Measurements from ENCODE around the gene SERPINE1.
"Not testable (repeated sequence)": the region's sequence is repeated elsewhere in the genome, so short reads cannot be mapped to it uniquely, and the experiment has no call there.

Gene SERPINE1

DNA sequence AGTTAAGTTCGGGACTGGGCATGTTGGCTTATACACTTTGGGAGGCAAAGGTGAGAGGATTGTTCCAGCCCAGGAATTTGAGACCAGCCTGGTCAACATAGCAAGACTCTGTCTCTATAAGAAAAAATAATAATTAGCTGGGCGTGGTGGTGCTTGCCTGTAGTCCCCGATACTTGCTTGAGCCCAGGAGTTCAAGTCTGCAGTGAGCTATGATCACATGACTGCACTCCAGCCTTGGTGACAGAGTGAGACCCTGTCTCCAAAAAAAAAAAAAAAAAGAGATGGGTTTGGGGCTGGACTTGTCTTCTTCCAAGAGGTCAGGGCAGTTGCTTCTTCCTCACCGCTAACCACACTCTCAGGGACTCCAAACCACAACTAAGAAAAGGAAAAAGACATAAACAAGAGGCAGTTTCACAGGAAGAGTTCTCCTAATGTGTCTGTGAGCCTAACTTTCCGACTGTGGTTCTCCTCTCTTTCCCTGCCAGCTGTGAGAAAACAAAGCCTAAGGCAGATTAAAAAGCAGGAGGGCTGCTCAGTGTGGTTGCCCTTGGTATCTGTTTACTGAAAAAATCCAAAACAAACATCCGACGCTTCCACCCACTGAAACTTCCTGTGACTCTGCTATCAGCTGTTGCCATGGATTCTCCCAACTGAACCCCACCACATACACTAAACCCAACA lies 2.4 kb upstream of the SERPINE1 start:
- no peak for DNase-seq (ENCODE audit: low spot score)

DNA sequence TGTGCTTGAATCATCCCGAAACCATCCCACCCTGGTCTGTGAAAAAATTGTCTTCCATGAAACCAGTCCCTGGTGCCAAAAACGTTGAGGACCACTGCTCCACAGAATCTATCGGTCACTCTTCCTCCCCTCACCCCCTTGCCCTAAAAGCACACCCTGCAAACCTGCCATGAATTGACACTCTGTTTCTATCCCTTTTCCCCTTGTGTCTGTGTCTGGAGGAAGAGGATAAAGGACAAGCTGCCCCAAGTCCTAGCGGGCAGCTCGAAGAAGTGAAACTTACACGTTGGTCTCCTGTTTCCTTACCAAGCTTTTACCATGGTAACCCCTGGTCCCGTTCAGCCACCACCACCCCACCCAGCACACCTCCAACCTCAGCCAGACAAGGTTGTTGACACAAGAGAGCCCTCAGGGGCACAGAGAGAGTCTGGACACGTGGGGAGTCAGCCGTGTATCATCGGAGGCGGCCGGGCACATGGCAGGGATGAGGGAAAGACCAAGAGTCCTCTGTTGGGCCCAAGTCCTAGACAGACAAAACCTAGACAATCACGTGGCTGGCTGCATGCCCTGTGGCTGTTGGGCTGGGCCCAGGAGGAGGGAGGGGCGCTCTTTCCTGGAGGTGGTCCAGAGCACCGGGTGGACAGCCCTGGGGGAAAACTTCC lies 784 bp upstream of the SERPINE1 start:
- no peak for DNase-seq (ENCODE audit: low spot score)

DNA sequence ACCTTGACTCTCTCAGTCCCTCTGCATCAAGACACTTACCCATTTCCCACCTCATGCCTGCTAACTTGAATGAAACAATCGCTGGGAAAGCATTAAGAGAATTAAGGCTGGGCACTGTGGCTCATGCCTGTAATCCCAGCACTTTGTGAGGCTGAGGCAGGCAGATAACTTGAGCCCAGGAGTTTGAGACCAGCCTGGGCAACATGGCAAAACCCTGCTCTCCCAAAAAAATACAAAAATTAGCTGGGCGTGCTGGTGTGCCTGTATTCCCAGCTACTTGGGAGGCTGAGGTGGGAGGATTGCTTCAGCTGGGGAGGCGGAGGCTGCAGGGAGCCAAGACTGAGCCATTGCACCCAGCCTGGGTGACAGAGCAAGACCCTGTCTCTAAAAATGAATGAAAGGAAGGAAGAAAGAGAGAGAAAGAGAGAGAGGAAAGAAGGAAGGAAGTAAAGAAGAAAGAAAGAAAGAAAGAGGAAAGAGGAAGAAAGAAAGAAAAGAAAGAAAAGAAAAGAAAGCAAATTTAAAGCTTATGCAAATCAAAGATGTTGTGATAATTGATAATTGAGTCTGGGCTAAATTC lies 646 bp downstream of the SERPINE1 start:
- no peak for DNase-seq (ENCODE audit: low spot score)

DNA sequence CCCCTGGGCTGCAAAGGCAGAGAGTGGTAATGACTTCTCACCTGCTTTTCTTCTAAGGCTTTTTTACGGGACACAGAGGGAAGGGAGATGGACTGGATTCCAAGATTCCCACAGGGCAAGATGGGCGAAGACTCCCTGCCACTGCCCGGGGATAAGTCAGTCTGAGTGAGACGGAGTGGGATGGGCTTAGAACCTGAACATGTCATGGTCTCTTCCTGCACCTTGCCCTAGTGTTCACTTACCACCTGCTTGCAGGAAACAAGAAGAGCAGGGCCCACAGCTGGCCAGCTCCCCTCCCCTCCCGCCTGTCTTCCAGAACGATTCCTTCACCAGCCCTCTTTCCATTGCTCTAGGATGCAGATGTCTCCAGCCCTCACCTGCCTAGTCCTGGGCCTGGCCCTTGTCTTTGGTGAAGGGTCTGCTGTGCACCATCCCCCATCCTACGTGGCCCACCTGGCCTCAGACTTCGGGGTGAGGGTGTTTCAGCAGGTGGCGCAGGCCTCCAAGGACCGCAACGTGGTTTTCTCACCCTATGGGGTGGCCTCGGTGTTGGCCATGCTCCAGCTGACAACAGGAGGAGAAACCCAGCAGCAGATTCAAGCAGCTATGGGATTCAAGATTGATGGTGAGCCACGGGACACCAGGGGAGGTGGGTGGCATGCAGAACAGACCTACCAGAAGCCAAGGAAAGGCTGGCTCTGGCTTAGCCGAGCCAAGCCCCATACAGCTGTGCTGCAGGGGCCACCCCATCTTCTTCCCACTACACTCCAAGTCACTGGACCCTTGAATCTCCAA lies 1.3 kb downstream of the SERPINE1 start:
- no peak for DNase-seq (ENCODE audit: low spot score)

DNA sequence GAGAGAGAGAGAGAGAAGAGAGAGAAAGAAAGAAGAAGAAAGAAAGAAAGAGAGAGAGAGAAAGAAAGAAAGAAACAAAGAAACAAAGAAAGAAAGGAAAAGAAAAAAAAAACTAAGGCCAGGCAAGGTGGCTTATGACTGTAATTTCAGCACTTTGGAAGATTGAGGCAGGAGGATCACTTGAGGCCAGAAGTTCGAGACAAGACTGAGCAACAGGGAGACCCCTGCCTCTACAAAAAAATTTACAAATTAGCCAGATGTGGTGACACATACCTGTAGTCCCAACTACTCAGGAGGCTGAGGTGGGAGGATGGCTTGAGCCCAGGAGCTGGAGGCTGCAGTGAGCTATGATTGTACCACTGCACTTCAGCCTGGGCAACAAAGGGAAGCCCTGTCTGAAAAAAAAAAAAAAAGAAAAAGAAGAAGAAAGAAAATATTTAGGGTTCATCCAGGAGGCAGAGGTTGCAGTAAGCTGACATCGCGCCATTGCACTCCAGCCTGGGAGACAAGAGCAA lies 2.8 kb downstream of the SERPINE1 start:
- no peak for DNase-seq (ENCODE audit: low spot score)

DNA sequence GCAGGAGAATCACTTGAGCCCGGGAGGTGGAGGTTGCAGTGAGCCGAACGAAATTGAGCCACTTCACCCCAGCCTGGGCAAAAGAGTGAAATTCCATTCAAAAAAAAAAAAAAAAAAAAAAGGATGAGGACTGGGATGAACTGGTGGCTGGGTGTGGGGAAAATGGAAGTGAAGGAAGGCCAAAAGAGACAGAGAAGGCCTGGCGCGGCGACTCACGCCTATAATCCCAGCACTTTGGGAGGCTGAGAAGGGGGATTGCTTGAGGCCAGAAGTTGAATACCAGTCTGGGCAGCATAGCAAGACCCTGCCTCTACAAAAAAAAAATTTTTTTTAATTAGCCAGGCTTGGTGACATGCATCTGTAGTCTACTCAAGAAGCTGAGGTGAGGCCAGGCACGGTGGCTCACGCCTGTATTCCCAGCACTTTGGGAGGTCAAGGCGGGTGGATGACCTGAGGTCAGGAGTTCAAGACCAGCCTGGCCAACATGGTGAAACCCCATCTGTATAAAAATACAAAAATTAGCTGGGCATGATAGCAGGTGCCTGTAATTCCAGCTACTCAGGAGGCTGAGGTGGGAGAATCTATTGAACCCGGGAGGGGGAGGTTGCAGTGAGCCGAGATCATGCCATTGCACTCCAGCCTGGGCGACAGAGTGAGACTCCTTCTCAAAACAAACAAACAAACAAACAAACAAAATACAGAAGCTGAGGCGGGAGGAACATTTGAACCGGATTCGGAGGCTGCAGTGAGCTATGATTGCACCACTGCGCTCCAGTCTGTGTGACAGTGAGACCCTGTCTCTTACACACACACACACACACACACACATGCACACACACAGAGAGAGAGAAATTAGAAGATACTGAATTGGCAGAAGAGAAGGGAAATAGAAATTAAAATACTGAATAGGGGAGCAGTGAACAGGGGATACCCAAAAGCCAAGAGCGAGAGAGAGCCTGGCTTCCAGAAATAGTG lies 6.0 kb downstream of the SERPINE1 start:
- not testable (repeated sequence) for DNase-seq (ENCODE audit: low spot score)

DNA sequence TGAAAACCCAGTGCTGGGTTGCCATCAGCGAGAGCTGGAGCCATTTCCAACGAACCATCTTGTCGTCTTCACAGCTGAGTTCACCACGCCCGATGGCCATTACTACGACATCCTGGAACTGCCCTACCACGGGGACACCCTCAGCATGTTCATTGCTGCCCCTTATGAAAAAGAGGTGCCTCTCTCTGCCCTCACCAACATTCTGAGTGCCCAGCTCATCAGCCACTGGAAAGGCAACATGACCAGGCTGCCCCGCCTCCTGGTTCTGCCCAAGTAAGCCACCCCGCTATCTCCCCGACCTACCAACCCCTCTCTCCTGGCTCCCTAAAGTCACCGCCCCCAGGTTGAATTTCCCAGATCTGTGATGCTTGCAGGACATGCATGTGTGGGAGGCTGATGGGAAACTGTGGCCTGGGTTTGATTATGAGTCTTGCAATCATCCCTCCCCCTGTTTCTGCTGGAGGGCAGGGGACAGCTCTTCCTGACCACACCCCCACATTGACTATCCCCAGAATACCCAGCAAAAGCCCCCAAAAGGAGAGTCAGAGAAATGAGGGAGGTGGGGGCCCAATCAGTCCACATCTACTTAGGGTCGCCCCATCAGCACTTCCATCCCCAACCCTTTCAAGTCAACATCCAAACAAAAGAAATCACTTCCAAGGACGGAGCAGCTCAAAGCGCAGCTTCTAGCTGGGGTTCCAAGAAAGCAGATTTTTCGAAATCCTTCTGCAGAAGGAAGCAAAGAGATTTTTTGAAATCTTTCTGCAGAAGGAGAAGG lies 6.9 kb downstream of the SERPINE1 start:
- no peak for DNase-seq (ENCODE audit: low spot score)

DNA sequence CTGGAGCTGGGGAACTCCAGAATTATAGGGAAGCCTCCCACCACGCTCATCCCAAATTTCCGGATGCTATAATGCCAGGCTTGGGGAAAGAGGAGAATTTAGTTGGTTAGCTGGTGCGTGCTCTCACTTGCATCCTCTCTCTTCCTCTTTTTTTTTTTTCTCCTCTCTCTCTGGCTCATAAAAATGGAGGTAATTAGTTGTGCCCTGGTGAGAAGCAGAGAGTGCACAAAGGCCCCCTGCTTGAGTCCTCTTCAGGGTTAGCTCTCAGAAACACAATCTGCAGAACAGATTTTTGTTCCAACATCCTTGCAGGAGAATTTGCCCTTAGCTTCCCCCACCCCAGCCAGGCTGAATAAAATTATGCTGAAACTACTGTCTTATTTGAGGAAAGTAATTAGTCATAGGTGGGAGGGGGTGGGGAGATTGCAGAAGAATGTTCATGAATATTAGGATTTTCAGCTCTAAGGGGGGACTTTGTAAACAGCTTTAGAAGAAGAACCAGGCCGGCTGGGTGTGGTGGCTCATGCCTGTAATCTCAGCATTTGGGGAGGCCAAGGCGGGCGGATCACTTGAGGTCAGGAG lies 7.6 kb downstream of the SERPINE1 start:
- no peak for DNase-seq (ENCODE audit: low spot score)

DNA sequence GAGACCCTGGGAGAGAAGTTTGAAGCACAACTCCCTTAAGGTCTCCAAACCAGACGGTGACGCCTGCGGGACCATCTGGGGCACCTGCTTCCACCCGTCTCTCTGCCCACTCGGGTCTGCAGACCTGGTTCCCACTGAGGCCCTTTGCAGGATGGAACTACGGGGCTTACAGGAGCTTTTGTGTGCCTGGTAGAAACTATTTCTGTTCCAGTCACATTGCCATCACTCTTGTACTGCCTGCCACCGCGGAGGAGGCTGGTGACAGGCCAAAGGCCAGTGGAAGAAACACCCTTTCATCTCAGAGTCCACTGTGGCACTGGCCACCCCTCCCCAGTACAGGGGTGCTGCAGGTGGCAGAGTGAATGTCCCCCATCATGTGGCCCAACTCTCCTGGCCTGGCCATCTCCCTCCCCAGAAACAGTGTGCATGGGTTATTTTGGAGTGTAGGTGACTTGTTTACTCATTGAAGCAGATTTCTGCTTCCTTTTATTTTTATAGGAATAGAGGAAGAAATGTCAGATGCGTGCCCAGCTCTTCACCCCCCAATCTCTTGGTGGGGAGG lies 10.8 kb downstream of the SERPINE1 start:
- DNase-seq (ENCODE audit: low spot score), result no peak

DNA sequence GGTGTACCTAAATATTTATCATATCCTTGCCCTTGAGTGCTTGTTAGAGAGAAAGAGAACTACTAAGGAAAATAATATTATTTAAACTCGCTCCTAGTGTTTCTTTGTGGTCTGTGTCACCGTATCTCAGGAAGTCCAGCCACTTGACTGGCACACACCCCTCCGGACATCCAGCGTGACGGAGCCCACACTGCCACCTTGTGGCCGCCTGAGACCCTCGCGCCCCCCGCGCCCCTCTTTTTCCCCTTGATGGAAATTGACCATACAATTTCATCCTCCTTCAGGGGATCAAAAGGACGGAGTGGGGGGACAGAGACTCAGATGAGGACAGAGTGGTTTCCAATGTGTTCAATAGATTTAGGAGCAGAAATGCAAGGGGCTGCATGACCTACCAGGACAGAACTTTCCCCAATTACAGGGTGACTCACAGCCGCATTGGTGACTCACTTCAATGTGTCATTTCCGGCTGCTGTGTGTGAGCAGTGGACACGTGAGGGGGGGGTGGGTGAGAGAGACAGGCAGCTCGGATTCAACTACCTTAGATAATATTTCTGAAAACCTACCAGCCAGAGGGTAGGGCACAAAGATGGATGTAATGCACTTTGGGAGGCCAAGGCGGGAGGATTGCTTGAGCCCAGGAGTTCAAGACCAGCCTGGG lies 11.4 kb downstream of the SERPINE1 start:
- peak; percentile 74 for DNase-seq (ENCODE audit: low spot score)

DNA sequence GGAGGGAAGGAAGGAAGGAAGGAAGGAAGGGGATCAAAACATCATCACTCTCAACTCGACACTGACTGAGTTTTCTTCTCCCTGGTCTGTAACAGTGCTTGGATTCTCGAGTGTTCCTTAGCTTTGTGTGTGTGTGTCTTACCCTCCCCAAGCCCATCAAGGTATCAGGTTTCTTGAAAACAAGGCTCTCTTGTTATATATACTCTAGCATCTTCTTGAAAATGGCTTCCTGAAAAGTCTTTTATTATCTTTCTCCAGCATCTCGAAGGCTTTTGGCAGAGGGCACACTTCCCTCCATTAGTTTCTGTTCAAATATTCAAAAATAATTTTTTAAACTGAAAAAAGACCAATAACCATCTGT lies 13.4 kb downstream of the SERPINE1 start:
- DNase-seq (ENCODE audit: low spot score), result no peak

DNA sequence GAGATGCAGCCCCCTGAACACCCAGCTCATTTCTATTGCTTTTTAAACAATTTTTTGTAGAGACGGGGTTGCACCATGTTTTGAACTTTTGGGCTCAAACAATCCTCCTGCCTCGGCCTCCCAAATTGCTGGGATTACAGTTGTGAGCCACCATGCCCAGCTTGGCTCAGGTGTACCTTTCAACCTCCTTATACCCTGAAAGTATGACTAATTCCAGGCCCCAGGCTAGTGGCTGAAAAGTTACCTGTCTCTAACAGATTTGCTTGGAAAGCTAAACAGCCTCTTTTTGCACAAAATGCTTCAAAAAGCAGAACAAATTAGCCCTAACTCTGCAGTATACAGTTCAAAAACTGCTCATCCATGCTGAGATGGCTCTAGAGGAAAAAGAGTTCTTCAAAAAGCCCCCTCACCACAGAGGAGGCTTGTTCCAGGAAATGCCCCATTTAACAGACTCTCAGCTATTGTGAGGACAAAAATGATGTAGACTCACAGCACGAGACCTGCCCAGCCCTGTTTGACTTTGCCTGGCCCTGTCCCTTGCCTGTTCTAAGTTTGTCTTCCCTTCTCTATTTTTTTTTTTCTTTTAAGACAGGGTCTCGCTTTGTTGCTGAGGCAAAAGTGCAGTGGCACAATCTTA lies 14.0 kb downstream of the SERPINE1 start:
- no peak for DNase-seq (ENCODE audit: low spot score)

DNA sequence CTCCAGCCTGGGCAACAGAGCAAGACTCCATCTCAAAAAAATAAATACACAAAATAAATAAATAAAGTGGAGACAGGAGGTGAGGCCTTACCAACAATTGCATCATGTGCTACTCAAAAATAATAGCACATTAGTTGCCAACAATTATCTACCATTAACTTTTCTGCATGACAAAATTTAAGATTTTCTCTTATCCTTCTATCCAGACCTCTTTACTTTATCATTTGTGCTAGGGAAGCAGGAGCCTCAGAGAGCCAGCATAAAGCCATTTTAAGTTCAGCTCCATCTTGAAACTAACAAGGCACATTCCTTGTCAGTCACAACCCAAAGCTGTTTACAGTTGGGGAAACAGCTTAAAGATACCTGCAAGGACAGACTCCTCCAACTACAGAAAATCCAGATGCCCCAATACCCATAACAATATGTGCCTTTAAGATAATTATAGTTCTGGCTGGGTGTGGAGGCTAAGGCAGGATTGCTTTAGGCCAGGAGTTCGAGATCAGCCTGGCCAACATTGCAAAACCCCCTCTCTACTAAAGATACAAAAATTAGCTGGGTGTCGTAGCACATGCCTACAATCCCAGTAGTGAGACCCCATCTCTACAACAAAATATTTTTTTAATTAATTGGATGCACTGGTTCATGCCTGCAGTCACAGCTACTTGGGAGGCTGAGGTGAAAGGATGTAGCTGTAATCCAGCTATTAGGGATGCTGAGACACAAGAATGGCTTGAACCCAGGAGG lies 25.2 kb downstream of the SERPINE1 start:
- no peak for DNase-seq (ENCODE audit: low spot score)

DNA sequence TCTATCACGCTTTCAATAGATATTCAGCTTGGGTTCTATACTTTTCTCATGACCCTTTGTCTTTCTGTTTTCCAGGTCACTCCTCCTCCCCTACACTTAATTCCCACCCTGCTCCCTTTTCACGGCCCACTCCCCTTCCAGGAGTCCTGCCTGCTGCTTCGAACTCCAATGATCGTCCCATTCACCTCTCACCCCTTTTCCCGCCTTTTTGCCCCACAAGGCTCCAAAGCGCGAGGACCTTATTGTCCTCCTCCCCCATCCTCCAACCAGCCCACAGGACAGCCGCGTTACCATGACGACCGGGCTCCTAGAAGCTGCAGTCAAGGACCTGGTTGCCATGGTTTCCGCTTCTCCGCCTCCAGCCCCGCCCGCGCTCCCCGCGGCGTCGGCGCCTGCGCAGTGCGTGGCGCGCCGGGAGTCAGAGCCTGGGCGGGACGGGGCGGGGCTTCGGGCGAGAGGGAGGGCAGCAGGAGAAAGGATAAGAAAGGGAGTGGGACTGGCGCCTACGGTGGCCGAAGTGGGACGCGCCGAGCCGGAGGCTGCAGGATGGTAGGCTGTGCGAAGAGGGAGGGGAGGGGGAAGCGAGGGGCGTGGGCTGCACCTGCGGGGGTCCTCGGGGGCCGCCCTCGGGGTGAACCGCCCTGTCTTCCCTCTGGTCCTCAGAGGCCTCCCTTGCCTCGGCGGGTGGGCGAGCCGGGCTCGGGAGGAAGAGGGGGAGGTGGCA lies 27.2 kb downstream of the SERPINE1 start, which contains the start of gene AP1S1:
Gene AP1S1, plus strand, starts transcription at position 508 of the 724 bp plus-strand sequence. Its CDS starts 39 bp downstream, at position 547.
- DNase-seq (ENCODE audit: low spot score), result peak; percentile 92

DNA sequence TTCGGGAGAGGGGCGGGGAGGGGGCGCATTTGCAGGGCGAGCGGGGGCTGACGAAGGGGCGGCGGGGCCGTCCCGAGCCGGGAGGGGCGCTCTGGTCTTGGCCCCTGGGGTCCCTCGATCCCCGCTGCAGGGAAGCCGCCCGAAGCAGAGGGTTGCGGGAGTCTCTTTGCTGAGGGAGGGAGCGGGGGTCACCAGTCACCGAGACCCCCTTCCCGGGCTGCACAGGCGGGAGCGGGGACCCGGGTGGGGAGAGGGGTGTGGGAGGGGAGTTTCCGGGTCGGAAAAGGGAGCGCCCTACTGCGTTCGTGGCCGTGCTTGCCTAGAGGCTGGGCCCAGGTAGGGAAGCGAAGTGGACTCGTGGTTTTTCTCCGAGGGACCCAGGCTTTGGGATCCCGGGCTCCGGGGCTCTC lies 27.8 kb downstream of the SERPINE1 start:
- no peak for DNase-seq (ENCODE audit: low spot score)

DNA sequence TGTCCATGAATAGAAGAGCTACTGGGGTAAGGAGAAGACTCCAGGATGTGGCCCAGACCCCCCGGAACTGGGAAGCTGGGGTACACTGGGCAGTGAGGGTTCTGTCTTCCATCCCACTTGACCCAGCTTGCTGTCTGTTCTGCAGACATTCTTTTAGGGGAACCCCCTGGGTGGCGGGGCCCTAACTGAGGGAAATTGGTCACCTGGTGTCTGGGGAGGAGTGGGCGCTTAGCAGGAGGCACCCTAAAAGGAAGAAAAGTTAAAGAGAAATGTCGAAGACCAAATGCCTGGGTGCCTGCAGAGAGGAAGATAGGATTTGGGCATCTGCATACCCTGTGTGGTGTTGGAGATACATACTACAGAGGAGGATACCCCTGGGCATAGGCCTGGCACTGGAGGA lies 28.4 kb downstream of the SERPINE1 start:
- no peak for DNase-seq (ENCODE audit: low spot score)

DNA sequence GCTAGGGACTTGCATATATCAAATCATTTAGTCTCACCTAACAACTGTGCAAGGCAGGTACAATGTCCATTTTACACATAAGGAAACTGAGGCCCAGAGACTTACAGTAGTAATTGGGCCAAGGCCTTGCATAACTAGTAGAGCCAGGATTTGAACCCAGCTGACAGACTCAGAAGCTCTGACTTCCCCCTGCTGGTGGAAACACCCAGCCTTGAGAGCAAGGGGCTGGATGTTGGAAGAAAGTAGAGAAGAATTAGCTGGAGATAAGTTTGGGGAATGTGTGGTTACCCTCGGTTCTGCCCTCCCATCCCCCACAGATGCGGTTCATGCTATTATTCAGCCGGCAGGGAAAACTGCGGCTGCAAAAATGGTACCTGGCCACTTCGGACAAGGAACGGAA lies 29.4 kb downstream of the SERPINE1 start:
- DNase-seq (ENCODE audit: low spot score), result no peak
